Stimulated activated CD8-positive, alpha-beta memory T cell treated with anti-CD3 and anti-CD28 coated beads, Interleukin-15, amount 100 ng/mL, for 24 hours (primary cell): ENCODE results near the gene DNAH17.

ENCODE experiments used
- DNase-seq: peaks from one replicate; pipeline ENCODE4 v3.0.0-alpha.2; 2020; ENCODE audit warnings: low read depth

DNAH17 gene

DNA sequence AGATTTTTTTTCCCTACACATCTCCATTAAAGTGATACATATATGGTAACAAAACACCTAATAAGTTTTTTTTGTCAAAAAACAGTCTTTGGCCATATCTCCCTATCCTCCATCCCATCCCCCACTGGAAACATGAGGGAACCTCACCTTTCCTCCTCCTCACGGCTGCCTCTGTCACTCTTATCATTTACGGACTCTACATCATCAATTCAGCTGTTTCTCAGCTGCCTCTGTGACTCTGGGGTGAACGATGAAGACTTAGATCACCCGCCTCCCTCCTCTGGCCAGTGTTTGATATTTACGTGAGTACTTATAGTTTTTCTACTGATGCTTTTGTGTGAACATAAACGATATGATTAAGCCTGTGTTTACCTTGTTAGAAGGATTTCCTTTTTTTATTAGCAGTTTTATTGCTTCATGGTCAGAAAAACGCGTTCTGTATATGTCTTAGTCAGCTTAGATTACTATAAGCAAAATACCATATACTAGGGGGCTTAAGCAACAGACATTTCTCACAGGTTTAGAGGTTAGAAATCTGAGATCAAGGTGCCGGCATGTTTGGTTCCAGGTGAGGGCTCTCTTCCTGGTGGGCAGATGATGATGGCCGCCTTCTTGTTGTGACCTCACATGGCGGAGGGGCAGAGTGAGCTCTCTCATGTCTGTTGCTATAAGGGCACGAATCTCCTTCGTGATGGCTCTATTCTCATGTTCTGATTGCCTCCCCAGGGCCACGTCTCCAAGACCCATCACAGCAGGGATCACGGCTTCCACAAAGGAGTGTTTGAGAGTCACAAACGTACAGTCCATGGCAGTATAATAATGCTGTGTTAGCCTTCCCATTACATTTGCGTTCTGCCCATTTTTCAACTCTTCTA is 32.1 kb downstream of the DNAH17 start:
- no peak for DNase-seq

- DNase-seq = no peak
Observed at GRCh38 chr17:78541488-78542206, 35.5 kb downstream of the DNAH17 start.

DNA sequence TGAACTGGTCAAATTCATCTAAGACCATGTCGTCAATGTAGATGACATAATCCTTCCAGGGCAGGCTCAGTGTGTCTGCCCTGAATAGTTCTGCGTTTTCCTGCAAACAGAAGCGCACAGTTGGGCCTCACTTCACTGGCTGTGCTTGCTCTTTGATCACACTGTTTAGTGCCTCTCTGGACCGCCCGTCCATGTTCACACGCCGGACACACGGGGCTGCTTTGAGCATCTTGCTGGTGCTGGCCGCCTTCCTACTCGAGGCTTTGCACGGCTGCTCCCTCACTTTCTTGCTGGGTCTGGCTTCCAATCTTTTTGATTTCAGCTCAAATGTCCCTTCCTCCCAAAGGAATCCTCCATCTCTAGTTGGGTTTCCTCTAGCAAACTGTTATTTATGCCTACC is 37.4 kb downstream of the DNAH17 start:
- no peak for DNase-seq

DNA sequence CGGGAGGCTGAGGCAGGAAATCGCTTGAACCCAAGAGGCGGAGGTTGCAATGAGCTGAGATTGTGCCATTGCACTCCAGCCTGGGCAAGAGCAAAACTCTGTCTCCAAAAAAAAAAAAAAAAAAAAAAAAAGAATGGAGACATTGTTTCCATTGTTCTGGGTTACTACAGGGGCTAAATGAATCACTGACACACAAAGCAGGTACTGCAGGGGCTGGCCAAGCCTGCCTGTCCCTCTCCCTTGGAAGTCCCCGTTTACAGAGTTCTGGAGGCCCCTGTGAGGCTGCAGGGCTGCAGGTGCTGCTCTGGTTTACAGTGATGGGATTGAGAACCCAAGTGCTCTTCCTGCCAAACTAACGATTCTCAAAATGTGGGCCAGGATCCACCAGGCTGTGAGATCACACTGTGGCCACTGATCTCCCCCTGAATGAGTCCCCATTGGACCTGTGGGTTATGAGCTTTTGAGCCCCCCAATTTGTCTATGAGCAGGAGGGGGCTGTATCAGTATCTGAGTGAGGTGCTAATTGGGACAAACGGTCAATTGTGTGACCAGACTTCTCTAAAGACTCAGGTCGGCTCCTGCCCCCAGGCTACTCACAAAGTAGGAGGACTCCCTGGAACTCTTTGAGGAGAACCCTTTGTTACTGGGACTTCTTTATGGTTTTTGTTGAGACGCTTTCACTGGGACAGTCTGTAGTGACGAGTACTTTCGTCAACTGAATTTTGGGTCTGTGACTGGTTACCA is 39.0 kb downstream of the DNAH17 start:
- DNase-seq = no peak

- DNase-seq = no peak
Observed at GRCh38 chr17:78537217-78537860, 39.9 kb downstream of the DNAH17 start.

- DNase-seq = no peak
Observed at GRCh38 chr17:78535273-78536197, 41.7 kb downstream of the DNAH17 start.

DNA sequence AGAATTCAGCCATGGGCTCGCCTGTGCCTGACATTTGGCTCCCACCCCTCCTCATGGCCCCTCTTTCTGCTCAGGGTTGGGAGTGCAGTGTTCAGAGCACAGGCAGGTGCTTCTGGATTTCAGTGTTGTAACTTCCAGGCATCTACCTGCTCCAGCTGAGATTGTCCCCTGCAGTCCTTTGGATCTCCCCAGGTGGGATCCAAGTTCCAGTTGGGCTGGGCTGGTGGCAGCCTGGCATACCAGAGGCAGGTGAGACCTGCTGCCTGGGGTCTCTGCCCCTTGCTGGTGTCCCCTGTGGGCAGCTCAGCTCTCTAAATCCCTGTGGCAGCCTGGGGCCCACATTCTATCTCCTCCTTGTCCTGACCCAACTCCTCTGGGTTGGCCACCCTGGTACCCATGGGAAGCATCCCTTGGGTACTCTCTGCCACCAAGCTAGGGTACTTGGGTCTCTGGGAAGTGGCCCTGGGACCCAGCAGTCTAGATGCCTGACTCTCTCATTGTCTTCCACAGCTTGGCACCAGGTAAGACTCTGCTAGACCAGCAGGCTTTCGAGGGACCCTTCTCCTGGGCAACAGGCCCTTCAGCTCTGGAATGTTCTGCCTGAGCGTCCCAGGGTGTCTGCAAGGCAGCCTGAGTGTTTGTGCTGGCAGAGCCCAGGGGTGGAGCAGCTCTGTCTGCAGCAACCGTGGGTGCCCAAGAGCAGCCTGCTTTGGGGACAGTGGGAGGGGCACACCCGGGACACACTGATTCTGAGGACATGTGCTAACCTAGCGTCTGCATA is 42.5 kb downstream of the DNAH17 start:
- no peak for DNase-seq

GRCh38 chr17:78532922-78533640 is 44.1 kb downstream of the DNAH17 start:
- no peak for DNase-seq

DNA sequence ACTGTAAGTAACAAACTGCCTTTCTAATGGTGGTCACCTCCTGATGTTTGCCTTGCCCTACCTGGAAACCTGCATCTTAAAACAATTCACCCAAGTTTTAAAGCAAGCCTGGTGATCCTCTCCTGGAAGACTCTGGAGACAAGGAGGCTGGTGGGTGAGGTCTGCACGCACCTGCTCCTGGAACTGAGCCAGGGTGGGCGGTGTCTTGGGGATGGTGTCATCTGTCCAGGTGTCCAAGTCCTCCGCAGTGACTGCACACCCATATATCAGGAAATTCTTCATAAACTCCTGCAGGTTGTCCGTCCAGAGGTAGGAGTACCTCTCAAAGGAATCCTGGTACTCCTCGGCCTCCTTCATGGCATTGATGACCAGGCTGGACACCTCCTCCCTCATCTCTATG is 44.9 kb downstream of the DNAH17 start:
- no peak for DNase-seq

DNA sequence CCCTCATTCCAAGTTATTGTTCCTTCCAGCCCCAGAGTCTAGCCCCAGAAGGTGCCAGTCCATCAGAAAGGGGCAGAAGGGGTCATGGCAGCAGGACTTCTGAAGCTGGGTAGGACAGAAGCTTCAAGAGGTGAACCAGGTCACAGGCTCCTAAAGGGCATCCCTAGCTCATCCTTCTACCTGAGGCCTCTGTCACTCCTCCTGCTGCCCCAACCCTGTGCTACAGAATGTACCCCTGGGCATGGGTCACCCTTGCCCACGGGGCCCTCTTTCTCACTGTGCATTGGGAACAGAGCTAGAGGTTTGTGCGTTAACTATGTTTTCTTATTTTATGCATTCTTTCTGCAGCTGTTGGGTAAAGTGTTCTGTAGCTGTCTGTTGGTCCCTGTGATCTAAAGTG is 46.5 kb downstream of the DNAH17 start:
- DNase-seq = no peak

- no peak for DNase-seq
Observed at GRCh38 chr17:78529871-78530670, 47.1 kb downstream of the DNAH17 start.

DNA sequence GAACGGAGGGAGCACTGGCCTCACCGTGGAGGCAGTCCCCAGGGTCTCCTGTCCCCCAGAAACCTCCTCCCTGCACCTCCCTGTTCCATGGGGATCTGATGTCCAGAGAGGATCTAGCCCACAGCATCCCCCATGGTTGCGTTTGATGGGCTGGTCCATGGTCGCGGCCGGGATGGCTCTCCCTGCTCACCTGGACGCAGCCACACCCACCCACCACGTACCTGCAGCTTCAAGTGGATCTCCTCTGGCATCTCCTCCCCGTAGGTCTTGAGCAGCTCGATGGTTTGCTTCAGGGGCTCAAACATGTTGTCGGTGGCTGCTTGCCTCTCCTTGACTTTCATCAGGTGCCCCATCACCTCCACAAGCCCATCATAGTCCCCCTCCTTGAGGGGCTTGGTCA is 47.9 kb downstream of the DNAH17 start:
- no peak for DNase-seq

- no peak for DNase-seq
Observed at GRCh38 chr17:78528541-78528940, 48.7 kb downstream of the DNAH17 start.

DNA sequence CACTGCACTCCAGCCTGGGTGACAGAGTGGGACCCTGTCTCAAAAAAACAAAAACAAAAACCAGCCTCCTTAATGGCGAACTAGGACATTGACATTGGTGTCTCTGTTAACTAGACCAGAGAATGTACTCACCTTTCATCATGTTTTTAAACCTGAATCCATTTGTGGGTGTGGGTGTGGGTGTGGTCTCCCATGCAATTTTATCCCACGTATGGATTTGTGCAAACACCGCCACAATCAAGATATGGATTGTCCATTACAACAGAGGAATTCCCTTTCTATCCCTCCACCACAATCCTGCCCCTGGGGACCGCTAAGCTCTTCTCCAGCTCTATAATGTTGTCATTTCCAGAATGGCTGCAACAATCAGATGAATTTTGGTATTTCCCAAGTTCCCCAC is 49.9 kb downstream of the DNAH17 start:
- no peak for DNase-seq

- no peak for DNase-seq
Observed at GRCh38 chr17:78526231-78527025, 50.8 kb downstream of the DNAH17 start.

DNA sequence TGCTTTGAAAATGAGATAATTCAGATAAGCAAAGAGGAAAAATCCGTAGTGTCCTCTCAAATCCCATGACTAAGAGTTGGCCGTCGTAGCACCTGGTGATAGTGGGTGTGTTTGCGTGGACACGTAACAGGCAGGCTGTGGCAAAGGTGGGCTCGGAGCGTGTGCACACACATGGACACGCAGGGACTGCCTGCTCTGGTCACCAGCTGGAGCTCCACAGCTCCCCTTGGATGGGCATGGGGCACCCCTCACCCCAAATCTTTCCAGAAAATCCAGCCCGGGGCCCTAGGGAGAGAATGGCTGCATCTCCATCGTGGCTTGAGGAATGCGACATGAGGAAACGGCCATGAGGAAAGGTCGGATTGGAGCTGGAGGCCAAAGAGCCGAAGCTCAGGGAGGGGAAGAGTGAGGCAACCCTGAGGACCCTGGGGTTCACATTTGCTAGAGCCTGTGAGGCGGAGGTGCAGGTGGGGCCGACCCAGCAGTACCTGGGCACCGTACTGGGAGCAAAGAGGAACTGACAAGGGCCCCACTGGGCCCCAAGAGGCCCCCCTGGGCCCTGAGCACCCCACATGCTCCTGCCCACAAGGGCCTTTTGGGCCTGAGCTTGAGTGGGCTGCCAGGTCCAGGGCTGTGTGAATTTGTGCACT is 51.6 kb downstream of the DNAH17 start:
- no peak for DNase-seq

DNA sequence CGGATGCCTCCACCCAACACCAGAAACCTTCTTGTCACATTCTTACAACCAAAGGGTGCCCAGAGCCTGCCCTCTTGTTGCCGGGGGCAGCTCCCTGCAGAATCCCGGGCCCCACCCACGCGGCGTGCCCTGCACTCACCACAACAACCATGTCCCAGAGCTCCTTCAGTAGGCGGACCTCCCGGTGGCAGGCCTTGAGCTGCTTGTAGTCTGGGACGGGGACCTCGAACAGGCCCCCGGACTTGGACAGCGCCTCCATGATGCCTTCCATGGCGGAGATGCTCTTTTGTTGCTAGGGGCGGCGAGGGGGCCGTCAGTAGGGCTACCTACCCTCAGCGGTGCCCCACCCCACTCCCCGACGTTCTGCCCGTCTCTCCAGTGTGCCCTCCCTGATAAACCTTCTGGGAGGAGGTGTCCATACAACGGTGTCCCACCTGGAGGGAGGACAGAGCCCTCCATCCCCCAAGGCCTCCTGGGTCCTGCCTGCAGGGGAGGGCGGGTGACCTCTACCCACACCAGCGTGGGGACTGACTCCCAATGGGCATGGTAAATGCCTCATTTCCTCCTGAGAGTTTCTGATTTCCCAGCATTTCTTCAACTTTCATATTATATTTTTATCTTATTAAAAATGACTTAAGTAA is 52.2 kb downstream of the DNAH17 start:
- DNase-seq = no peak
